ENCODE results near the gene CPSF7.

DNA sequence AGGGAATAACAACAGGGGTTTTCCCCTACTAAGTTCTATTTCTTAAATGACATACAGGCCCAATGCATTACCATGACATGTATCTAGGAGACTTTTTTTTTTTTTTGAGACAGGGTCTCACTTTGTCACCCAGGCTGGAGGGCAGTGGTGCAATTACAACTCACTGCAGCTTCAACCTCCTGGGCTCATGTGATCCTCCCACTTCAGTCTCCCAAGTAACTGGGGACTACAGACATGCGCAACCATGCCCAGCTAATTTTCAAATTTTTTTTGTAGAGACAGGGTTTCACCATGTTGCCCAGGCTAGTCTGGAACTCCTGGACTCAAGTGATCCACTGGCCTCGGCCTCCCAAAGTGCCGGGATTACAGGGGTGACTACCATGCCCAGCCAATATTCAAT is 7.5 kb downstream of the CPSF7 start:
- TF ChIP-seq, protein P1, sequence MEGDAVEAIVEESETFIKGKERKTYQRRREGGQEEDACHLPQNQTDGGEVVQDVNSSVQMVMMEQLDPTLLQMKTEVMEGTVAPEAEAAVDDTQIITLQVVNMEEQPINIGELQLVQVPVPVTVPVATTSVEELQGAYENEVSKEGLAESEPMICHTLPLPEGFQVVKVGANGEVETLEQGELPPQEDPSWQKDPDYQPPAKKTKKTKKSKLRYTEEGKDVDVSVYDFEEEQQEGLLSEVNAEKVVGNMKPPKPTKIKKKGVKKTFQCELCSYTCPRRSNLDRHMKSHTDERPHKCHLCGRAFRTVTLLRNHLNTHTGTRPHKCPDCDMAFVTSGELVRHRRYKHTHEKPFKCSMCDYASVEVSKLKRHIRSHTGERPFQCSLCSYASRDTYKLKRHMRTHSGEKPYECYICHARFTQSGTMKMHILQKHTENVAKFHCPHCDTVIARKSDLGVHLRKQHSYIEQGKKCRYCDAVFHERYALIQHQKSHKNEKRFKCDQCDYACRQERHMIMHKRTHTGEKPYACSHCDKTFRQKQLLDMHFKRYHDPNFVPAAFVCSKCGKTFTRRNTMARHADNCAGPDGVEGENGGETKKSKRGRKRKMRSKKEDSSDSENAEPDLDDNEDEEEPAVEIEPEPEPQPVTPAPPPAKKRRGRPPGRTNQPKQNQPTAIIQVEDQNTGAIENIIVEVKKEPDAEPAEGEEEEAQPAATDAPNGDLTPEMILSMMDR (IDR thresholded peaks at IDR 0.05) = no peak
- no peak for TF ChIP-seq POLR2A (IDR thresholded peaks at IDR 0.05)

Measured in thyroid gland (tissue), 4 donors.